Right lobe of liver (tissue), 4 donors: ENCODE results near the gene CLDND2.

Experiments used
- CTCF ChIP-seq, 4 donors: fragments of 200-600 bp in 3 of 4; fragments of 450-650 bp in 1 of 4; IDR thresholded peaks; one replicate each; pipeline versions ENCODE4 v1.5.1 to v1.8.0; 2016 to 2022; ENCODE audit warnings: antibody characterized with exemption in 4 of 4, mild to moderate bottlenecking in 2 of 4
- POLR2A ChIP-seq: fragments of 450-650 bp; IDR thresholded peaks from one replicate; pipeline ENCODE4 v1.6.1; 2017; ENCODE audit warnings: antibody characterized with exemption, mild to moderate bottlenecking
- donor health status: DM: no; HTN: no; CAD: no.
- donor health status: DM: no; HTN: no; CAD: no.
- donor health status: DM: no; HTN: yes; CAD: no.

- TF ChIP-seq CTCF (IDR thresholded peaks at IDR 0.05) = no peak
- no peak for TF ChIP-seq POLR2A
These were observed 22.3 kb upstream of the CLDND2 start for GRCh38 chr19:51391073-51391611.
